H9 (cell line): ENCODE measurements around the gene SSBP2. TPM values are rescaled to one million over a fixed set of nuclear protein-coding genes. Genes with fewer than 3 reads are reported as not detected.

Source experiments
- DNase-seq: peaks from one replicate; pipeline ENCODE4 v3.0.0-alpha.2; 2017
- H2AFZ ChIP-seq: one replicate; pipeline ENCODE4 v1.6.1; 2013; ENCODE audit warnings: mild to moderate bottlenecking, low read length, control low read depth, moderate library complexity
- H2AK5ac ChIP-seq: 2 replicates; pipeline ENCODE4 v1.6.1; 2013; ENCODE audit warnings: low read length, control low read depth, mixed read lengths; ENCODE audit not compliant: insufficient read length
- H2BK120ac ChIP-seq: one replicate; pipeline ENCODE4 v1.6.1; 2013; ENCODE audit warnings: low read depth, mild to moderate bottlenecking, low read length, control low read depth, inconsistent platforms; ENCODE audit not compliant: poor library complexity, severe bottlenecking
- H2BK12ac ChIP-seq: 2 replicates; pipeline ENCODE4 v1.6.1; 2013; ENCODE audit warnings: low read length, control low read depth, mixed read lengths, low read depth; ENCODE audit not compliant: insufficient read length
- H2BK15ac ChIP-seq: 2 replicates; pipeline ENCODE4 v1.6.1; 2013; ENCODE audit warnings: low read depth, low read length, control low read depth
- H2BK20ac ChIP-seq: one replicate; pipeline ENCODE4 v1.6.1; 2013; ENCODE audit warnings: low read depth, mild to moderate bottlenecking, low read length, control low read depth, inconsistent platforms; ENCODE audit not compliant: poor library complexity, severe bottlenecking
- H2BK5ac ChIP-seq: 2 replicates; pipeline ENCODE4 v1.6.1; 2013; ENCODE audit warnings: low read length, control low read depth, mixed read lengths; ENCODE audit not compliant: insufficient read length
- H3K14ac ChIP-seq: 2 replicates; pipeline ENCODE4 v1.6.1; 2013; ENCODE audit warnings: low read length, control low read depth; ENCODE audit not compliant: insufficient read depth
- H3K18ac ChIP-seq: 2 replicates; pipeline ENCODE4 v1.6.1; 2013; ENCODE audit warnings: low read depth, mild to moderate bottlenecking, mixed read lengths, low read length, control low read depth; ENCODE audit not compliant: insufficient read length
- H3K23ac ChIP-seq: 2 replicates; pipeline ENCODE4 v1.6.1; 2013; ENCODE audit warnings: low read length, control low read depth, mixed read lengths, low read depth; ENCODE audit not compliant: insufficient read length
- H3K23me2 ChIP-seq: 2 replicates; pipeline ENCODE4 v1.6.1; 2013; ENCODE audit warnings: low read depth, mild to moderate bottlenecking, mixed read lengths, low read length, control low read depth; ENCODE audit not compliant: insufficient read length, poor library complexity, severe bottlenecking
- H3K27ac ChIP-seq: 2 replicates; pipeline ENCODE4 v1.5.1; 2013; ENCODE audit warnings: low read length, control low read depth, mixed read lengths, low read depth; ENCODE audit not compliant: insufficient read length
- H3K27me3 ChIP-seq: 2 replicates; pipeline ENCODE4 v1.6.1; 2013; ENCODE audit warnings: low read length, control low read depth, inconsistent platforms; ENCODE audit not compliant: insufficient read depth
- H3K4ac ChIP-seq: 2 replicates; pipeline ENCODE4 v1.6.1; 2013; ENCODE audit warnings: low read depth, mild to moderate bottlenecking, control low read depth, inconsistent platforms, low read length, moderate library complexity
- H3K4me1 ChIP-seq: 2 replicates; pipeline ENCODE4 v1.6.1; 2013; ENCODE audit warnings: low read length, control low read depth, inconsistent platforms; ENCODE audit not compliant: insufficient read depth
- H3K4me2 ChIP-seq: 2 replicates; pipeline ENCODE4 v1.6.1; 2013; ENCODE audit warnings: low read length, control low read depth, mixed read lengths; ENCODE audit not compliant: insufficient read length, insufficient read depth
- H3K56ac ChIP-seq: 2 replicates; pipeline ENCODE4 v1.6.1; 2013; ENCODE audit warnings: low read depth, mild to moderate bottlenecking, mixed read lengths, low read length, control low read depth; ENCODE audit not compliant: insufficient read length
- H3K79me1 ChIP-seq: 2 replicates; pipeline ENCODE4 v1.6.1; 2013; ENCODE audit warnings: low read depth, mild to moderate bottlenecking, moderate library complexity, low read length, control low read depth, inconsistent platforms; ENCODE audit not compliant: insufficient read depth, poor library complexity, severe bottlenecking
- H3K79me2 ChIP-seq: 2 replicates; pipeline ENCODE4 v1.6.1; 2013; ENCODE audit warnings: low read length, control low read depth, inconsistent platforms; ENCODE audit not compliant: insufficient read depth
- H3K9ac ChIP-seq: 2 replicates; pipeline ENCODE4 v1.6.1; 2013; ENCODE audit warnings: low read length, control low read depth, mixed read lengths; ENCODE audit not compliant: insufficient read length; ENCODE audit errors: extremely low read depth
- H3K9me3 ChIP-seq: one replicate; pipeline ENCODE4 v1.6.1; 2013; ENCODE audit warnings: low read depth, low read length, inconsistent platforms; ENCODE audit not compliant: control insufficient read depth
- H3T11ph ChIP-seq: one replicate; pipeline ENCODE4 v1.6.1; 2013; ENCODE audit warnings: mild to moderate bottlenecking, low read length, control low read depth, inconsistent platforms
- H4K20me1 ChIP-seq: one replicate; pipeline ENCODE4 v1.6.1; 2013; ENCODE audit not compliant: control insufficient read depth, insufficient read length, insufficient read depth
- H4K5ac ChIP-seq: 2 replicates; pipeline ENCODE4 v1.6.1; 2013; ENCODE audit warnings: low read depth, mild to moderate bottlenecking, mixed read lengths, low read length, control low read depth; ENCODE audit not compliant: insufficient read length
- H4K8ac ChIP-seq: replicated peaks from 2 replicates; pipeline ENCODE4 v1.6.1; 2013; ENCODE audit warnings: low read length, control low read depth, mixed read lengths, low read depth; ENCODE audit not compliant: insufficient read length
- H4K91ac ChIP-seq: 2 replicates; pipeline ENCODE4 v1.6.1; 2013; ENCODE audit warnings: low read depth, mild to moderate bottlenecking, moderate library complexity, mixed read lengths, low read length, control low read depth; ENCODE audit not compliant: insufficient read length
- H3K27ac Mint-ChIP-seq, 3 experiments: 2 replicates in 2 of 3; 3 replicates in 1 of 3; pipeline ENCODE4 v1.8.0; 2020 to 2021; ENCODE audit warnings: mixed read lengths in 3 of 3, mild to moderate bottlenecking in 1 of 3, moderate library complexity in 1 of 3
- H3K27me3 Mint-ChIP-seq: 2 replicates; pipeline ENCODE4 v1.8.0; 2021; ENCODE audit warnings: low read depth, mild to moderate bottlenecking, moderate library complexity, mixed read lengths
- H3K36me3 Mint-ChIP-seq, 3 experiments: 2 replicates in 2 of 3; 3 replicates in 1 of 3; pipeline ENCODE4 v1.8.0; 2020 to 2021; ENCODE audit warnings: low read depth in 3 of 3, mixed read lengths in 3 of 3; ENCODE audit not compliant: insufficient read depth in 1 of 3
- H3K4me1 Mint-ChIP-seq, 2 experiments: 2 replicates each; pipeline ENCODE4 v1.8.0; 2020; ENCODE audit warnings: mixed read lengths in 2 of 2
- H3K4me3 Mint-ChIP-seq, 2 experiments: 2 replicates in 1 of 2; 3 replicates in 1 of 2; pipeline ENCODE4 v1.8.0; 2020 to 2021; ENCODE audit warnings: mild to moderate bottlenecking in 2 of 2, mixed read lengths in 2 of 2, moderate library complexity in 1 of 2
- H3K9me3 Mint-ChIP-seq, 2 experiments: 2 replicates in 1 of 2; 3 replicates in 1 of 2; pipeline ENCODE4 v1.8.0; 2020; ENCODE audit warnings: mild to moderate bottlenecking in 2 of 2, mixed read lengths in 2 of 2, moderate library complexity in 1 of 2
- WGBS: extraction: QIAGEN DNeasy Blood & Tissue Kit; methylation state at CpG from one replicate; pipeline ENCODE4 v1.1.7; 2013; ENCODE audit warnings: missing lambda C conversion rate, low lambda C conversion rate, mixed read lengths; ENCODE audit not compliant: insufficient read length; ENCODE audit errors: extremely low coverage; 5-methylcytosine and 5-hydroxymethylcytosine counted together
- total RNA-seq: library from RNA; stranded (reverse); gene quantifications from 2 replicates; pipeline ENCODE4 v1.2.1, GENCODE V29; 2021
- TF ChIP-seq, protein P1 (sequence below): fragments of 200-600 bp; sonication (generic); conservative IDR thresholded peaks from 3 replicates; pipeline ENCODE4 v1.8.0; 2021; ENCODE audit warnings: antibody characterized with exemption, mild to moderate bottlenecking

Gene SSBP2
- total RNA-seq, 1 experiment from 2014 or later: 35.6 TPM

- no peak overlapping the region for H2AK5ac ChIP-seq
- Mint-ChIP-seq H3K27ac (no peak overlapping the region), H3K4me3 (no peak overlapping the region), H3K4me1 (peaks cover under 1 to 4% of the 10 kb centered on the region in 2 experiments; a peak in 3 of 4 replicates), H3K27me3 (no peaks in the 10 kb centered on the region), H3K36me3 (peaks cover 3 to 12% (median 8%) of the 10 kb centered on the region in 3 experiments; a peak in 6 of 7 replicates), H3K9me3 (peaks cover 8 to 10% of the 10 kb centered on the region in 2 experiments)
- H3K9ac ChIP-seq: no peak overlapping the region
- H3K23ac ChIP-seq: no peak overlapping the region
- H2BK20ac ChIP-seq: no peak overlapping the region
- no peak overlapping the region for H3K4ac ChIP-seq
- no peaks in the 10 kb centered on the region for H3K27me3 ChIP-seq
- H4K8ac ChIP-seq: no peak overlapping the region
- WGBS: no CpG with 5 or more reads among the region's 1 CpG
- H3K23me2 ChIP-seq: no peaks in the 10 kb centered on the region
- no peaks in the 10 kb centered on the region for H4K20me1 ChIP-seq
- no peak overlapping the region for H3K4me2 ChIP-seq
- no peaks in the 10 kb centered on the region for H3K4me1 ChIP-seq
- no peak overlapping the region for H3K56ac ChIP-seq
- H3K79me2 ChIP-seq: no peaks in the 10 kb centered on the region
- TF ChIP-seq, protein P1, sequence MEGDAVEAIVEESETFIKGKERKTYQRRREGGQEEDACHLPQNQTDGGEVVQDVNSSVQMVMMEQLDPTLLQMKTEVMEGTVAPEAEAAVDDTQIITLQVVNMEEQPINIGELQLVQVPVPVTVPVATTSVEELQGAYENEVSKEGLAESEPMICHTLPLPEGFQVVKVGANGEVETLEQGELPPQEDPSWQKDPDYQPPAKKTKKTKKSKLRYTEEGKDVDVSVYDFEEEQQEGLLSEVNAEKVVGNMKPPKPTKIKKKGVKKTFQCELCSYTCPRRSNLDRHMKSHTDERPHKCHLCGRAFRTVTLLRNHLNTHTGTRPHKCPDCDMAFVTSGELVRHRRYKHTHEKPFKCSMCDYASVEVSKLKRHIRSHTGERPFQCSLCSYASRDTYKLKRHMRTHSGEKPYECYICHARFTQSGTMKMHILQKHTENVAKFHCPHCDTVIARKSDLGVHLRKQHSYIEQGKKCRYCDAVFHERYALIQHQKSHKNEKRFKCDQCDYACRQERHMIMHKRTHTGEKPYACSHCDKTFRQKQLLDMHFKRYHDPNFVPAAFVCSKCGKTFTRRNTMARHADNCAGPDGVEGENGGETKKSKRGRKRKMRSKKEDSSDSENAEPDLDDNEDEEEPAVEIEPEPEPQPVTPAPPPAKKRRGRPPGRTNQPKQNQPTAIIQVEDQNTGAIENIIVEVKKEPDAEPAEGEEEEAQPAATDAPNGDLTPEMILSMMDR: no peak
- H2BK15ac ChIP-seq: no peak overlapping the region
- H3K18ac ChIP-seq: no peak overlapping the region
- H3T11ph ChIP-seq: no peak overlapping the region
- H2BK120ac ChIP-seq: no peak overlapping the region
- no peak for DNase-seq
- H2AFZ ChIP-seq: no peak overlapping the region
- H2BK5ac ChIP-seq: no peak overlapping the region
- H4K91ac ChIP-seq: no peak overlapping the region
- H4K5ac ChIP-seq: no peak overlapping the region
- H3K27ac ChIP-seq: no peak overlapping the region
- H3K14ac ChIP-seq: no peak overlapping the region
- H2BK12ac ChIP-seq: no peak overlapping the region
- no peaks in the 10 kb centered on the region for H3K9me3 ChIP-seq
- H3K79me1 ChIP-seq: no peaks in the 10 kb centered on the region
These were observed 71.0 kb downstream of the SSBP2 start for GRCh38 chr5:81679885-81680284.
